Epithelial cell of proximal tubule (primary cell): ENCODE measurements around the gene RBCK1. TPM values are rescaled to one million over a fixed set of nuclear protein-coding genes. Genes with fewer than 3 reads are reported as not detected.

Source experiments
- DNase-seq: peaks from one replicate; pipeline ENCODE4 v3.0.0-alpha.2; 2011; ENCODE audit warnings: low read depth
- H3K4me3 ChIP-seq: 2 replicates; pipeline ENCODE4 v1.5.1; 2011; ENCODE audit warnings: low read depth, mild to moderate bottlenecking, low read length
- CTCF ChIP-seq: conservative IDR thresholded peaks from 2 replicates; pipeline ENCODE4 v1.5.1; 2012; ENCODE audit warnings: low read depth, mild to moderate bottlenecking, low read length
- total RNA-seq: library from RNA; depleted of rRNA; stranded (reverse); fragments of >200 nt; gene quantifications from 2 replicates; pipeline ENCODE4 v1.2.3, GENCODE V29; 2015

Gene RBCK1
- total RNA-seq, 1 donor from 2014 or later, result 106 TPM

DNA sequence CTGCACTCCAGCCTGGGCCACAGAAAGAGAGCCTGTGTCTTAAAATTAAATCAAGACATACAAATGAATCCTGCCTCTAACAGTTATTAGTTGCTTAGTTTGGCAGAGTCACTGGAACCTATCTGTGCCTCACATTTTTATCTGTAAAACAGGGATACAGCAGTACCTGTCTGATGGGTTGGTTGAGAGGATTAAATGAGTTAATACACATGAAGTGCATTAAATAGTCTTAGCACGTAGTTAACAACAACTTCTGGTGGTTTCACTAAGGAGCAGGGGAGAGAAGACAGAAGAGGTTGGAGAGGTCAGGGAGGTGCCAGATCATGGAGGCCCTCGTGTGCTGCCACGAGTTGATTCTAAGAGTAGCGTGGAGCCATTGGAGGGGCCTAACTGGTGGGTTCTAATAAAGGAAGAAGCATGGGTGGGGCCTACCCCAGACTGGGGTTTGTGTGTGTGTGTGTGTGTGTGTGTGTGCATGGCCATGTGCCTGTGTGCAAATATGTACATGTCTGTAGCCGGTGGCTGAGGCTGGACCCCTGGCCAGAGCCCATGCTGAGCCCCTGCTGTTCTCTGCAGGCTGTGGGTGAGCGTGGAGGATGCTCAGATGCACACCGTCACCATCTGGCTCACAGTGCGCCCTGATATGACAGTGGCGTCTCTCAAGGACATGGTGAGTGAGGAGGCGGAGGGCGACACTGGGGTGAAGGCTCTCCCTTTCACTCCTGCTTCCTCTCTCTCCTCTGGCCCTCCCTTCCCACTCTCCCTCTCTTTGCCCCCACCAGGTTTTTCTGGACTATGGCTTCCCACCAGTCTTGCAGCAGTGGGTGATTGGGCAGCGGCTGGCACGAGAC, 9.1 kb downstream of the RBCK1 start:
- no peak for TF ChIP-seq CTCF
- DNase-seq, result no peak
- H3K4me3 ChIP-seq, result no peak overlapping the region

- TF ChIP-seq CTCF, result no peak
- H3K4me3 ChIP-seq, result no peak overlapping the region
- no peak for DNase-seq
Observed at GRCh38 chr20:417801-418342, 9.8 kb downstream of the RBCK1 start.

DNA sequence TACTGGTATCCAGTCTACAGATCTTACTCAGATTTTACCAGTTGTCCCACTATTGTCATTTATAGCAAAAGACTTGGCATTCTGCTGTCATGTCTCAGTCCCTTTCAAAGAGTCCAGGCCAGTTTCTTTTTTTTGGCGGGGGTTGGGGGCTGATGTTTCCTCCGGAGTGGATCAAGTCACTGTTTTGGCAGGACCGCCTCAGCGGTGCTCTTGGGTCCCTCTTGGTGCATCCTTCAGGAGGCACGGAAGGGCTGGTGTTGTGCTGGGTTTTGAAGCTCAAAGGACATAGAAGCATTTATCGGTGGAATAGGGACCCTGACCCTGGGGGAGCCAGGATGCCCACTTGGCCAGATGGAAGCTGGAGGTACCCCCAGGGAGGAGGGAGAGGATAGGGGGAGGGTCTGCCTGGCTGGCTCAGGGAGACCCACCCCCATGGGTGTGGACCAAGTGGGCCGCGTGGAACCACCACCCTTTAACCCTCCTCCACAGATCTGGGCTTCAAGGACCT, 10.8 kb downstream of the RBCK1 start:
- TF ChIP-seq CTCF, result no peak
- DNase-seq, result no peak
- no peak overlapping the region for H3K4me3 ChIP-seq

GRCh38 chr20:419556-420165, 11.6 kb downstream of the RBCK1 start:
- DNase-seq, result no peak
- no peak overlapping the region for H3K4me3 ChIP-seq
- no peak for TF ChIP-seq CTCF

DNA sequence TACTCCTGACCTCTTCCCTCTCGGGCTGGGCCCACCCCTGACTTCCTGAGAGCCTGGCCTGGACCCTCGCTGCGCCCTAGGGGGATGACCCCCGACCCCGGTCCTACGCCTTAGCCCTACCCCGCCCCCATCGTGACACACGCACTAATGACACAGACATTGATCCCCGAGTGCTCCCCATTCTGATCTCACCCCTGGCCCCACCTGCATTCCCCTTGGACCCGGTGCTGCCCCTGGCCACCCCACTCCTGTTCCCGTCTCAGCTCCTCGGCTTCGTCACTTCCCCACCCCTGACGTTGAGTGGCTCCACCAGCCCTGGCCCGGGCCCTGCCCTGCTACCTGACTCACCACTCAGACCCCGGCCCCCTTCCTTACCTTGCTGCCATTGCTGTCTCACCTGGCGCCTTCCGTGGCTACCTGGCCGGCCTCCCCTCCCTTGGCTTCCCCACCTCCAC, 12.1 kb downstream of the RBCK1 start:
- H3K4me3 ChIP-seq, result no peak overlapping the region
- DNase-seq, result no peak
- no peak for TF ChIP-seq CTCF

GRCh38 chr20:420721-421574, 12.8 kb downstream of the RBCK1 start:
- H3K4me3 ChIP-seq, result no peak overlapping the region
- no peak for DNase-seq
- TF ChIP-seq CTCF, result no peak
